GM19351 (cell line): ENCODE measurements around the gene KIF18A.

ENCODE experiments used
- ATAC-seq: cut with Tn5 transposase; IDR thresholded peaks from one replicate; pipeline ENCODE4 v1.9.1; 2021; ENCODE audit warnings: mild to moderate bottlenecking, moderate library complexity; ENCODE audit not compliant: unreplicated experiment

The KIF18A gene

DNA sequence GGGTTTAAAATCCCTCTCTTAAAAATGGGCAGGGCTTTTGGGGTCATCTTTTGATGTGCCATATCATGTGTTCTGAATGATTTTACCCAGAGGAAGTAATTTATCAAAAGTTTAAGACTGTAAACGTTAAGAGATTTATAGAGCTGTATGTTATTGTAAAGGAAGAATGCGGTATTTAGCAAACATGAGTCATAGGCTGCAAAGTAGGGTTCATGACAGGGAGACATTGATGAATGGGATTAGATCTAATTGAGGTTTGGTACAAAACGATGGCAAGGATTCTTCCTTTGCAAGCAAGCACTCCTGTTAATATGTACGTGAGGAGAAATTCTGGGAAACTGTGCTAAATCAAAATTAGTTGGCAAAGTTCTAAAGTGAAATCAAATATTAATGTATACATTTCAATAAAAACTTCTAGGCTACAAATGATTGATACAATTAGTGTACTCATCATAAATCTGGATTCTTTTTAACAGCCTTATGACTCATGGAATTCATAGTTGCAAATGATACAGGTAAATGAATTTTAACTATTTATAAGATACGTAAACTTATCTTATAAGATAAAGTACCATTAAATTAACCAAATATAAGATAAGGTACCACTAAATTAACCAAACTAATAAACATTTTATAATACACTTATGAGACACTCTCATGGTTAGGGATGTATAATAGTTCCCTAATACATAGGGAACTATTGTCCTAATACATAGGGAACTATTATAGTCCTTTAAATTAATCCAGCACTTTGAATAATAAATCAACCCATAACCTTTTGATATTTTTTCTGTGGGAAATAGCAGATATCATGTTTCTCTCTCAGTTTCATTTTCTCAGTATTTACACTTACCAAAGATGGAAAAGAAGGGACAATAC is 58.4 kb downstream of the KIF18A start:
- no peak for ATAC-seq

DNA sequence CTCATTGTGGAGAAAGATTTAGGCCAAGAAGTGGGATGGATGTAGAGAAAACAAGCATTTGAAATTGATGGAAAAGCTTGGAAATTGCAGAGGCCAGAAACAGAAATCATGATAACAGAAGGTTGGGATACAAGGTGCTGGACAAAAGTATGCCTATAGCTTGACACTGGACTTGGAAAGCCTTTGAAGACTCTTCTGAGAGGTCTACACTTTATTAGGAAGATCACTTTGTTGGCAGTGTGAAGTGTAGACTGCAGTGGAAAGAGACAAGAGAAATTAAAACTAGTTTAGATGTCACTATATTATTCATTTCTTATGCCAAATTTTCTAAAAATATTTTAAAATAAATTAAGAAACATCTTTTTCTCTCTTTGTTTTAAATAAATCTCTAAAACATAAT is 59.1 kb downstream of the KIF18A start:
- ATAC-seq, result no peak

DNA sequence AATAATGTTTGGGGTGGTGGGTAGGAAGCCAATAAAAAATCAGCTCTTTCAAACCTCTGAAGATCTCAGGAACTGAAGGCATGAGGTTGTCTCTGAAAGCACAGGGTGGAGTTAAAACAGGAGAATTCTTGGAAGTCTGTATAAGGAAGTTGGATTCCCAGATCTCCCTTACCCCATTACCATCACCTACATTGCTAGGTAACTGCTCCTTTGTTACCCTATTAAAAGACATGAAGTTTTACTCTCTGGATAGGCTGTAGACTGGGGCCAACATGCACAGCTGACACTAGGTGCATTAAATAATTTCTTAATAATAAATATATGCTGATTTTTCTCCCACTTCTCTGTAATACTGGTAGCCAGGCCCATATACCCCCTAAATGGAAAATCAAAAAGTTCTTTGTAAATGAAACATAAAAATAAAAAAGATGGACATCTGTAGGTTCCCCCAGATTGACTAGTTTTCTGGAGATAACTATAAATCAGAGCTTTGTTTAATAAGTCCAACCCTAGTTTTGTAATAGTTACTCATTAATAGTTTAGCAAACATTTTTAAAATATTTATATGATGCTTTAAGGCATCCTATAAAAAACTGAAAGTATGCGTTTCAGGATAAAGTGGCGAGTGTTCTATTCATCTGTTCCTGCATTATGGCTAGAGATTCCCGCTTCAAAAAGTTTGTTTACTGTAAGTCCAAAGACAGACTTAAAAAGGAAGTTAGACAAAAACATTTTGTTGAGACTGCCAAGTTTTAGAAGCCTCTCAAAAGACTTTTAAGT is 63.8 kb downstream of the KIF18A start:
- ATAC-seq, result no peak

DNA sequence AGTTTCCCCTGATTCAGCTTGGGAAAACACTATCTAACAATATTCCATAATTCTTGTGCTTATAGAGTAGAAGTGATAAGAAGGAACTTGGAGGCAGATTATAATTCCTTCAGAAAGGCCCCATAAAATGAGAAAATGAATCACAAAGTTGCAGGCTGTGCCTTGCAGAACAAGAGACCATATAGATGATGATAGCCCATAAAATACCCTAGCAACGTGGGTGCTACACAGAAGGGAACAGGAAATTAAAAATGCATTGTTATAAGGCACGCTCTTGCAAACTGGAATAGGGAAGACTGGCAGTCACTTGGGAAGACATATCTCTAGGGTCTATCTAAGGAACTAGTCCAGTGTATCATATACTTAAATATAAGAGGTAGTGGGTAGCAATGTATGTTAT is 67.6 kb downstream of the KIF18A start:
- ATAC-seq, result no peak

DNA sequence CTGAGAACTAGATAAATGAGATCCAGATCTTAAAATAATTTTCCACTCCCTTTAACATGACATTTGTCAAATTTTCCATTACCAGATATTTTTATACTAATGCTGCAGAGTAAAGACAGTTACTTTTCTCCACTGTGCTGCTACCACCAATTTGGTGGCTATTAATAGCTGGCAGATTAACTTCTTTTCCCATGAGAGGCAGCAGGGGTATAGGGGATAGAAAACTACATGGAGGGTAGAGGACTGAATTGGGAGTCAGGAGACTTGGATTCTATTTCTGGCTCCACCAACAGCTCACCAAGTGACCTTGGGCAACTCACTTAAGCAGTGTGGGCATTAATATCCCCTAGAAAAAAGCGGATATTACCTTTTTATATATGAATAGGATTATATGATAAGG is 69.2 kb downstream of the KIF18A start:
- ATAC-seq, result no peak

DNA sequence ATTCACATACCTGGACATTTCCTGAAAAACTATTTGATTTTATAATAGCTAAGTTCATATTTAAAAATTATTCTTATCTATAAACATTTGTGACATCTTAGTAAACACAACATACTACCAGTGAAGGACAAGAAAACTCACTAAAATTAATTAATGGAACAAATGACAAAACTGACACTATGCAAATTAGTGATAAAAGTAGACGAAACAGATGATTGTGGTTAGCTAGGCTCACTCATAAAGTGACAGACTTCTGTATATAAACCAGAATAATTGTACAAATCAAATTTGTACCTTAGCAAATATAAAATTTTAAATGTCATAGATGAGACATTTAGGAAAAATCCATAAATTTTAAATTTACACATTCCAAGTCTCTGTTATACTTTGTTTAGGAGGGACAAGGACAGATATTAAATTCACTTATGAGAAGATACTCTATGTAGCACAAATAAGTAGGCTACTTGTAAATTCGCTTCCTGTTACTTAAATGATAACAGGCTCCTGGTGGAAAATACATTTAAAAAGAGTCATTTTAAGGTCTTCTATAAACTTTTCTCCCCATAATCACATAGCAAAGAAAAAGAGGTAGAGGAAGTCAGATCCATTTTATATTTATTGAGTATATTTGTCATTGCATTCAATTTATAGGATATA is 81.2 kb downstream of the KIF18A start:
- ATAC-seq, result peak; percentile 93

DNA sequence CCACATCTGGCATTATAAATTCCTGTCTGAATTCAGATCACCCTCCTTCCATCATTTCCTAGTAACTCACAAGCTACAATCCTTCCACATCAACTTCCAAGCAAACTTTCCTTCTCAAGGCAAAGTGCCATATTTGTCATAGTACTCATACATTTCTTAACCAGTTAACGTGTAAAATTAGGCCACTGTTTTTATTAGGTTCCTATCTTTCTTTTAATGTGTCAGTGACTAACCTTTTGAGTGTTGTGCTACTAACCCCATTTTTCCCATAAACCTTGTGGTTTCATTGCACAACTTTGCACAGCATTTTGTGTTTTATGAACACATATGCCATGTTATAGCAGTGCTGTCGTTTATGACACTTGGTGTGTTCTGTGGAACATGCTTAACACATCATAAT is 90.1 kb downstream of the KIF18A start:
- no peak for ATAC-seq

DNA sequence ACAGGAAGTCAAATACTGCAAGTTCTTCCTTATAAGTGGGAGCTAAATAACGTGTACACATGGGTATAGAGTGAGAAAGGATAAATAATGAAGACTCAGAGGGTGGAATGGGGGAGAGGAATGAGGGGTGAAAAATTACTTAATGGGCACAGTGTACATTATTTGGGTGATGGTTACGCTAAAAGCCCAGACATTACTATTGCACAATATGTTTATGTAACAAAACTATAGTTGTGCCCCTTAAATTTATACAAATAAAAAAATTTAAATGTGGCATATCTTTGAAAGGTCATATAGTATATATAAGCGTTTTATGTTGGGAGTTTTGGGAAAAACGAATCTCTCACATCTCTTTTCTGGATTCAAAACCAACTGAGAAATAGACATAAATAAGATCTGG is 96.1 kb downstream of the KIF18A start:
- no peak for ATAC-seq

DNA sequence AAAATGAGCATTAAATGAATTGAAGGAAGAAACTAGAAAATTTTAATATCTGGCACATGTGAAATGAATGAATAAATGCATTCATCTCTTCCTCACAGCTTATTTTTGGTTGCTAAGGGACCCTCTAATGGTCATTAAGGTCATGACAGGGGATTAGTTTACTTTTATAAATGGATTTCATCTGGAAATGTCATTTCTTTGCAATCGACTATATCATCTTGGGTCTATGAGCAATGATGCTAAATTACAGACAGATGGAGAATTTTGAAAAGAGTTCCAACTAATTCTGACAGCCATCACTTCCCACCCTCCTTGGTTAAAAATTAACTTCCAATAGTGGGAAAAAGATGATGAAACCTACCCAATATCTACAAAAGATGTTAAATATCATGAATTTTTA is 98.0 kb downstream of the KIF18A start:
- no peak for ATAC-seq

DNA sequence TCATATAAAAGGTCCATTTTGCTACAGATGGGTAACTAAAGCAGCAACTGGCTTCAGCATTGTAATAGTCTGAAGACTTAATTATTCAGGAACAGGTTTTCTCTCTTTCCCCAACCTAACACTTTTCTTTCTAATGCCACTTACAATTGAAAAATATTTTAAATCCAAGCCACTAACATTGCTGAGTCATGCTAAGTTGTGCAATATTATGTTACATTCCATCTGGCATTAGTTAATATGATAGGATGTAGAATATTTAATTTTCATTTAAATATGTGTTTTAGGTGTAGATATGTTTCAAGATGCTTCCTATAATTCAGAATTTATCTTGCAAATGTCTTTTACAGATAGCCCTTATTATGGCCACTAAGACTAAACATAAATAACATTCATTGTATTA is 98.6 kb downstream of the KIF18A start:
- ATAC-seq, result no peak

DNA sequence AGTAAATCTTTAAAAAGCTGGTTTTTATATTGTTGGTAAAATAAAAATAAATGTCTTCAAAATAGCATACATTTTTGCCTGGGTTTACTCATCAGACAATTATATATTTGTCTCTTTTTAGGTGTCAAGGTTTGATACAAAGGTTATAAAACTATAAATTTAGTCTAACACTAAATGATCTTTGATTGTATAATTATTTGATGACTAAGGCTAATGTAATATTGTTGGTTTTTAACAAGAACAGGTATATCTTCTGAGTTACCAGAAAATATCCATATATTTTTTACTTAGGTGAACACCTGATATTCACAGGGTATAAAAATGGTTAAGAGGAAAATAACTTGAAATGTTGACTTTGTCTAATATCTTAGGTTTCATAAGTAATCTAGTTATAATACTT is 104.3 kb downstream of the KIF18A start:
- no peak for ATAC-seq

DNA sequence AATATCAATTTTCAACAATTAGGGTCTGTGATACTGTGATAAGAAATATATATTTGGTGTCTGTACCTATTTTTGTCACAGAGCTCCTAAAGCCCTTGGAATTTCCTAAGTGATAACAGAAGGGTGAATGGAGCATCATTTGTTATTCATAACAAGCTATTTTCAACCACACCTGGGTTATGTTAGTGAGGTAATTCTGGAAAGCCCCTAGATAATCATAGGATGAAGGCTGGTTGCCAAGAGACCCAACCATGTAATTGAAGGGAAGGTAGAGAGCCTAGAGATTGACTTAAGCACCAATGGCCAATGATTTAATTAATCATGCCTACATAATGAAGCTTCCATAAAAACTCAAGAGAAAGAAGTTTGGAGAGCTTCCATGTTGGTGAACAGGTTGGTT is 109.4 kb downstream of the KIF18A start:
- ATAC-seq, result no peak

DNA sequence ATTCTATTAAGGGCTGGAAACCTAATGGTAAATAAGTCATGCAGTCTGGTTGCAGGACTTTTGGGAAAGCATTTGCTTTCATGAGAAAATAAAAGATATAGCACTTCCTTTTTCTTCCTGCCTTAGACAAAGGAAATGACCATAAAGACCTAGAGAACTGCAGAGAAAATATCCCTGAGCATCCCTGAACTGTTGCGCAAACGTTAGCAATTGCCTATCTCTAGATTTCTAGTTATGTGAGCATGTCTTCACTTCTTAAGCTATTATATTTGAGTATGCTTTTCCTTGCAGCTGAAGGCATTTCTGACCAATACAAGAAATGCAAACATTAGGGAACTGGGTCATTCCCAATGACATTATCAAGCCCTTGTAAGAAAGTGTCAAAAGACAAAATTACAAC is 110.6 kb downstream of the KIF18A start:
- ATAC-seq, result no peak

DNA sequence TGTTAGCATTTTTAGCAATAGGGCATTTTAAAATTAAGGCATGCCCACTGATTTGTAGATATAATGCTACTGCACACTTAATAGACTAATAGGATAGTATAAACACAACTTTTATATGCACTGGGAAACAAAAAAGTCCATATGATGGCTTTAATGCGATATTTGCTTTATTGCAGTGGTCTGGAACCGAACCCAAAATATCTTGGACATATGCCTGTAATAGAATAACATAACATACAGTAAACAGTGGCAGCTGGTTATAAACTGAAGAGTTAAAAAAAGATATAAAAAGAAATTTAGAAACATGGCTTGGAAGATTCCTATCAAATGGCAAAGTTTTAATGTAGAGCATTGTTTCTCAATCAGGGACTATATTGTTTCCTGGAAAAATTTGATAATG is 111.9 kb downstream of the KIF18A start:
- ATAC-seq, result no peak

DNA sequence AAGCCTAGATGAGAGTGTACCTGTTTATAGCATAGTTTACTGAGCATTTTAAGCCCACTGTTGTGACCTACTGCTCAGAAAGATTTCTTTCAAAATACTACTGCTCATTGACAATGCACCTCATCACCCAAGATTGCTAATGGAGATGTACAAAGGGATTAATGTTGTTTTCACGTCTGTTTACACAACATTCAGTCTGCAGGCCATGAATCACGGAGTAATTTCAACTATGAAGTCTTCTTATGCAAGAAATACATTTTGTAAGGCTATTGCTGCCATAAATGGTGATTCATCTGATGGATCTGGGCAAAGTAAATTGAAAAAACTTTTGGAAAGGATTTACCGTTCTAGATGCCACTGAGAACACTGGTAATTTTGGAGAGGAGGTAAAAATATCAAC is 112.9 kb downstream of the KIF18A start:
- ATAC-seq, result no peak

DNA sequence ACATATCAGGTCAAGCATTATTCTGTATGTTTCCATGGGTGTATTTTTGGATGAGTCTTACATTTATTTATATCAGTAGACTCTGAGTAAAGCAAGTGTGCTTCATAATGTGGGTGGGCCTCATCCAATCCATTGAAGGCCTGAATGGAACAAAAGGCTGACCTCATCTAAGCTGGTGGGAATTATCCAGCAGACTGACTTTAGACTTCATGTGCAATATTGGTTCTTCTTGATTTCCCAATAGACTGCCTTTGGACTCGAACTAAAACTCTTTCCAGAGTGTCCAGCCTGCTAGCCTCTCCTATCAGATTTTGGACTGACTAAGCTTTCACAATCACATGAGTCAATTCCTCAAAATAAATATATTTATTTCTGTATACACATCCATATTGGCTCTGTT is 116.2 kb downstream of the KIF18A start:
- ATAC-seq, result no peak

DNA sequence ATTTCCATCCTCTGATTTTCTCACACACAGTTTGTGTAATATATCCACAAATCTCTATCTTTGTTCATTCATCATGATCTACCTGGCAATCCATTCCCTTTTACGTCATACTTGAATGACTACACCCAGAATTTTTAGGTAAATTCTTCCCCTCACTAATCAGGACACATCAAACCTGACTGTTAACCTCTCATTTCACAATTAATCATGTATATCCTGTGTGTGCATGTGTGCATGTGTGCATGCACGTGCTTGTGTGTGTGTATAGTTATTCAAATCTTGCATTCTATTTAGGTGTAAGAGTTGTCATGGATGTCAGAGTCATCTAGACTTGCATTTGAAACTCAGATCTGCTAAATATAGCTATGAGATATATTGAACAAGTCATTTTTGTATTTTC is 130.4 kb downstream of the KIF18A start:
- no peak for ATAC-seq

DNA sequence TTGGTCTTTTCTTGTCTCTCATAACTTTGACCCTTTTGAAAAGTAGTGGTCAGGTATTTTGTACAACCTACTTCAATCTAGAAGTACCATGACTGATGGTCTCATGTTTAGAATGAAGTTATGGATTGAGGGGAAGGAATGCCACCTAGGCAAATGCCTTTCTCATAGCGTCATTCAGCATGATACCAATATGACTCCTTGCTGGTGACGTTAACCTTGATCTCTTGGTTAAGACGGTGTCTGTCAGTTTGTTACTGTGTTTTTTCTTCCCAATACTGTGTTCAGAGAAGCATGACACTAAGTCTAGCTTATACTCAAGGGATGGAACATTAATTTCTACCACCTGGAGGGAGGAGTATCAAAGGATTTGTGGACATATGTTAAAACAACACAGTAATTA is 130.9 kb downstream of the KIF18A start:
- ATAC-seq, result no peak

DNA sequence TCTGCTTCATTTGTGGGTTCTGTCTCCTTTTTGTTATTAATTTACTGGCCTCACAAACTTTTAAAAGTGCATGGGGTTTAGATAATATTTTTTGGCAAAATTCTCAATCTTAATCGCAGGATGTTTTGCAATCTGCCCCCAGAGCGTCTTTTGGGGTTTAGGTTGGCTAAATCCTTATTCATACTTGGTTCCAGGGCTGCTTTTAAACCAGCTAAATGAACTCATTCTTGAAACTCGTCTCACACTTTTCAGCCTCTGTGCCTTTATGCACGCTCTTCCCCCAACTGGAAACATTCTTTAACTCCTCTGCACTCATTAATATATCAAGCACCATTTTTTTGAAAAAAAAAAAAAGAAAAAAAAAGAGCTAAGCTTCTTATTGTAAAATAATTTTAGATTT is 131.7 kb downstream of the KIF18A start:
- ATAC-seq, result no peak

DNA sequence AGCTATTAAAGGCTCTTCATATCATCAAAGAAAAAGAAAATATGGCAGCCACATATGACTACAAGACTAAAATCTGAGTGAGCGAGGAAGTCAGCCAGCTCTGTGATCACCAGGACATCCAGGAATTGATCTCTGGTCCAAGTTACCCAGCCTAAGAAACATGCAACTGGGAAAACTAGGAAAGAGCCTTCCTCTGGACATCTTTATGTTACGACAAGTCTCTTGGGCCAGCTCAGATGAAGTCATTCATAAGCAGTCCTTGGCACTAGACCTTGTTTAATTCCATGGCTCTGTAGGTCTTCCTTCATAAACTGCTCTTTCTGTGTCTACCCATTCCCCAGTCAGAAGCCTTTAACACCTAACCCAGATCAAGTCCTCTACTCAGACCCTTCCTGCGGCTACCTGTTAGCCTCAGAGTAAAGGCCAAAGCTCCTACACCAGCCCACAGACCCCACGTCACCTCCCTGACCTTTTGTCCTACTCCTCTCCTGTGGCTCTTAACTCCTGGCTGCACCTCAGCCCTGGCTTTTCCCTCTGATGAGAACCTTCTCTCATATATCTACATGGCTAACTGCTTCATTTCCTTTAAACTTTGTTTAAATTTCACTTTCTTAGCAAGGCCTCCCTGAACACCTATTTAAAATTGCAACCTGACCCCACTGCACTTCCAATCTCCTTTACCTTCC is 134.0 kb downstream of the KIF18A start:
- ATAC-seq, result no peak

DNA sequence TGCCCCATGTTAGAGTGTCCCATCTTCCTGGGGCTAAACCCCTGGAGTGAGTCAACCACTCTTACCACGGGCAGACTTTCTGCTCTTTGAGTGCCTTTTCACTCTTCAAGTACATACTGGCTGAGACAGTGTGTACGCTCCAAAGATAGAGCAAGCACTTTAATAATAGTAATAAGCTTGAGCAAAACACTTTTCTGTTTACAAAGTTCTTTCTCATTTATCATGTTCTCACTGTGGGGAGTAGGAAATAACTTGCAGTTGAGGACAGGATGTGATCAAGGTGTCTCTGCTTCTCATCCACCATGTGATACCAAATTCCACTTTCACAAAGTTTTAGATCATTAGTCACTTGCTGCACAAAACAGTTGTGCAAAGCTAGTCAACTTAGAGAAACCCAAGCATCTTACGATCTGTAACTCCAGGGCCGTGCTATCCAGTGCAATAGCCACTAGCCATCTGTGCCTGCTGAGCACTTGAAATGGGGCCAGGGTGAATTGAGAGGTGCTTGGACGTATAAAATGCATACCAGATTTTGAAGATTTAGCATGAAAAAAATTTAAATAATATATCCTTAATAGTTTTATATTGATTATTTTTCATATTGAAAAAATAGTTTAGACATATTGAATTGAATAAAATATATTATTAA is 135.3 kb downstream of the KIF18A start:
- ATAC-seq, result no peak
